OCI-LY3 (cell line): ENCODE results near the gene ZEB1.

Experiments
- CTCF ChIP-seq: fragments of 200-600, 300-600 bp; sonication (generic); IDR thresholded peaks from 2 replicates; pipeline ENCODE4 v1.5.1; 2014; ENCODE audit warnings: antibody characterized with exemption, low read length, low read depth
- EZH2phosphoT487 ChIP-seq: fragments of 200-600 bp; shearing (Covaris generic); IDR thresholded peaks from 2 replicates; pipeline ENCODE4 v1.6.1; 2018; ENCODE audit warnings: antibody characterized with exemption, mixed run types, low read depth

- TF ChIP-seq CTCF (no peak), EZH2phosphoT487 (no peak)
Observed at GRCh38 chr10:31396376-31396775, 77.4 kb downstream of the ZEB1 start.
